Large intestine (tissue), 12 donors: ENCODE measurements around the gene CYP3A7. TPM values are rescaled to one million over a fixed set of nuclear protein-coding genes. Genes with fewer than 3 reads are reported as not detected.
A peak's percentile ranks its signal among the peaks of the same experiment; 100 is the strongest.
"Not testable (repeated sequence)": the region's sequence is repeated elsewhere in the genome, so short reads cannot be mapped to it uniquely, and the experiment has no call there.

Experiments
- DNase-seq, 2 donors: peaks; one replicate each; pipeline versions ENCODE4 v3.0.0 to v3.0.0-alpha.2; 2013
- H3K27ac ChIP-seq: one replicate; pipeline ENCODE4 v1.5.1; 2013; ENCODE audit warnings: low read length
- H3K27me3 ChIP-seq: 2 replicates; pipeline ENCODE4 v1.6.1; 2013; ENCODE audit warnings: low read length; ENCODE audit not compliant: control insufficient read depth, insufficient read depth
- H3K36me3 ChIP-seq: 2 replicates; pipeline ENCODE4 v1.6.1; 2013; ENCODE audit warnings: low read length; ENCODE audit not compliant: control insufficient read depth, insufficient read depth
- H3K4me1 ChIP-seq: one replicate; pipeline ENCODE4 v1.6.1; 2013; ENCODE audit warnings: low read length; ENCODE audit not compliant: control insufficient read depth, insufficient read depth
- H3K4me3 ChIP-seq: one replicate; pipeline ENCODE4 v1.5.1; 2013; ENCODE audit warnings: low read length
- H3K9me3 ChIP-seq: one replicate; pipeline ENCODE4 v1.6.1; 2013; ENCODE audit warnings: mild to moderate bottlenecking, low read depth, low read length, moderate library complexity; ENCODE audit not compliant: control insufficient read depth
- WGBS: methylation state at CpG from one replicate; pipeline ENCODE4 v1.1.5; 2013; ENCODE audit warnings: low lambda C conversion rate; ENCODE audit not compliant: insufficient coverage; 5-methylcytosine and 5-hydroxymethylcytosine counted together
- long read RNA-seq, 11 donors: transcript quantifications; one replicate each; lab custom pipeline, GENCODE V29; 2026
- polyA plus RNA-seq: library from polyadenylated mRNA; unstranded; fragments of 120-200 nt; gene quantifications from one replicate; pipeline ENCODE4 v1.2.1, GENCODE V29; 2013

Gene CYP3A7
- 1.8 TPM for polyA plus RNA-seq
- long read RNA-seq, donor 1 = 0 reads
- long read RNA-seq, donor 2 = 0 reads
- long read RNA-seq, donor 3 = 0 reads
- long read RNA-seq, donor 4 = 0 reads
- long read RNA-seq, donor 5, partial matches to known transcripts = 0 of 1 reads
- long read RNA-seq, donor 5, other reads (novel, unspliced or antisense) = 0 of 1 reads
- long read RNA-seq, donor 6 = 0 reads
- long read RNA-seq, donor 7, partial matches to known transcripts = 0 of 6 reads
- long read RNA-seq, donor 7, other reads (novel, unspliced or antisense) = 0 of 6 reads
- long read RNA-seq, donor 8 = 0 reads
- long read RNA-seq, donor 9 = 0 reads
- long read RNA-seq, donor 10 = 0 reads
- long read RNA-seq, donor 11 = 0 reads

- H3K27ac ChIP-seq = no peak within 1 kb of the TSS
- H3K4me3 ChIP-seq = no peak within 1 kb of the TSS
- no peaks in the 10 kb centered on the region for H3K9me3 ChIP-seq
- peak in 1 of 2 donors; percentile 18 for DNase-seq
- no peaks in the 10 kb centered on the region for H3K27me3 ChIP-seq
- H3K36me3 ChIP-seq = no peaks in the 10 kb centered on the region
- peaks cover 10% of the 10 kb centered on the region for H3K4me1 ChIP-seq
- no CpG with 5 or more reads among the region's 5 CpGs for WGBS
Observed at GRCh38 chr7:99734987-99735386, at the start of gene CYP3A7. CYP3A7 (minus strand) TSS chr7:99735196; CDS start chr7:99735093, 103 bp downstream.

DNA sequence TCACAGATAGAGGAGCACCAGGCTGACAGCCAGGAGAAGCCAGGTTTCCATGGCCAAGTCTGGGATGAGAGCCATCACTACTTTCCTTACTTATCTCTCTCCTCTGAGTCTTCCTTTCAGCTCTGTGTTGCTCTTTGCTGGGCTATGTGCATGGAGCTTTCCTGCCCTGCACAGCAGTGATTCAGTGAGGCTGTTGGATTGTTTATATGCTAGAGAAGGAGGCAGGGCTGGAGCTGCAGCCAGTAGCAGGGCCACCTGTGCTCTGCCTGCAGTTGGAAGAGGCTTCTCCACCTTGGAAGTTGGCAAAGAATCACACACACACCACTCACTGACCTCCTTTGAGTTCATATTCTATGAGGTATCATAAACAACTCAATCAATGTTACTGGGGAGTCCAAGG is 49.0 kb upstream of the CYP3A7 start, which contains the start of gene CYP3A4:
Gene CYP3A4, minus strand, starts transcription at position 178 of the 400 bp plus-strand sequence. Its CDS starts 103 bp downstream, at position 75.
- no peak within 1 kb of the TSS for H3K4me3 ChIP-seq
- peak; percentile 57 to 81 for DNase-seq

DNA sequence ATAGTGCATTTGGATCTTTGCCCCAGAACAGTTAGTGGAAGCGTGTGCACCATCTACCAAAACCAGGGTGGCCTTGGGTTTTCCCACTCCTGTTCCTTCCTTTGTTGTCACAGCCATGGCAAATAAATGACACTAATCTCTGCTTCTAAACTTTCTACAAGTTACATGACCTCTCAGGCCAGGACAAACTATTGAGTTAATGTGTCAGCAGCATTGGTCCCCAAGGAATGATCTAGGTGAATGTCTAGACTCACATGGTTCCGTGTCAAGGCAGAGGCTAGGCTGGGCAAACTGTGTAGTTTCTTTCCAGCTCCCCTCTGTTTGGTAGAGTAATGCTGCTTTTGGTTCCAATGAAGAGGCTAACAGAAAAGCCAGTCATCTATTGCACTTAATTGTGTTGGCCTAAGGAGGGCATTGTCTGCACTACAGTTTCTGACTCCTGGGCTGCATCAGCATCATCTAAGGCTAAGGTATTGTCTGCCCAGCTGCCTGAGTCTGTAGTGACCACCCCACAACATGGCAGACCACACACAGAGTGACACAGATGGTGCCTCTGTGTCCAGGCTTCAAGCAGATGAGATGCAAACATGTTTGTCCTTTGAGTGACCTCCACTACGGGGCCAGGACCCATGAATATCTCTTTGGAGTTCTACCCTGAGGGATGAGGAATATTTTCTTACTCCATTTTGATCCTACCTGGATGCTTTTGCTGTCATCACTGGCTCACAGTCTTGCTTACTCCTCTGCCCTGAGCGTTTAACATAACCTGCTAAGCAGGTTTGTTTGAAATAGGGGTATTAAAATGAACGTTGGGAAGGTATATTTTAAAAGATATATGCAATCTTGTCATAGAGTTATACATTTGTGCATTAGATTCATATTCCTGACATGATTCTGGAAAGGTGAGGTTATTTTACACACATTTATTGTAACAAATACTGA is 47.3 kb upstream of the CYP3A7 start:
- H3K27ac ChIP-seq = no peak overlapping the region
- no peaks in the 10 kb centered on the region for H3K36me3 ChIP-seq
- DNase-seq = no peak
- no peaks in the 10 kb centered on the region for H3K9me3 ChIP-seq
- no peaks in the 10 kb centered on the region for H3K27me3 ChIP-seq
- H3K4me3 ChIP-seq = no peak overlapping the region
- peaks cover 27% of the 10 kb centered on the region for H3K4me1 ChIP-seq
- WGBS = no CpG with 5 or more reads among the region's 5 CpGs

More for the DNA sequence above, 49.0 kb upstream of the CYP3A7 start, which contains the start of gene CYP3A4:
- H3K36me3 ChIP-seq = no peaks in the 10 kb centered on the region
- no peaks in the 10 kb centered on the region for H3K9me3 ChIP-seq
- H3K4me1 ChIP-seq = peaks cover 33% of the 10 kb centered on the region
- H3K27ac ChIP-seq = peak within 1 kb of the TSS; percentile 74
- no peaks in the 10 kb centered on the region for H3K27me3 ChIP-seq

- WGBS = no CpG with 5 or more reads among the region's 1 CpG
- H3K9me3 ChIP-seq = no peaks in the 10 kb centered on the region
- no peak overlapping the region for H3K27ac ChIP-seq
- no peaks in the 10 kb centered on the region for H3K27me3 ChIP-seq
- no peak for DNase-seq
- no peaks in the 10 kb centered on the region for H3K36me3 ChIP-seq
- peaks cover 18% of the 10 kb centered on the region for H3K4me1 ChIP-seq
- no peak overlapping the region for H3K4me3 ChIP-seq
Observed at GRCh38 chr7:99780588-99780987, 45.6 kb upstream of the CYP3A7 start.

DNA sequence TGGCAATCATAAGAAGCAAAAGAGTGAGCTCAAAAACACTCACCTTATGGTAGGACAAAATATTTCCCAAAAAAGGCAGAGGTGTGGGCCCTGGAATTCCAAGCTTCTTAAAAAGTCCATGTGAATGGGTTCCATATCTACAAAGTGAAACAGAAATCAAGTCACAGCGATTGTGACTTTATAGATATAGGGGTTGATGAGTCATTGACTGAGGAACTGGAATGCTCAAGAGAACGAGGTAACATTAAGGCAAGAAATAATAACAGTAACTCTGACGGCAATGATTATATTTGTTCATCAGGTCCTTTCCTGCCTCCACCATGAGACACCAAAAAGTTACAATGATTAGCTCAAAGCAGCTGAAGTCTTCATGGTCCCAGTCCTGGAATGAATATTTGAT is 45.0 kb upstream of the CYP3A7 start:
- Histone ChIP-seq H3K27me3 (no peaks in the 10 kb centered on the region), H3K27ac (no peak overlapping the region), H3K4me3 (no peak overlapping the region), H3K4me1 (peaks cover 18% of the 10 kb centered on the region), H3K36me3 (no peaks in the 10 kb centered on the region), H3K9me3 (no peaks in the 10 kb centered on the region)
- WGBS = no CpG with 5 or more reads among the region's 3 CpGs
- no peak for DNase-seq

DNA sequence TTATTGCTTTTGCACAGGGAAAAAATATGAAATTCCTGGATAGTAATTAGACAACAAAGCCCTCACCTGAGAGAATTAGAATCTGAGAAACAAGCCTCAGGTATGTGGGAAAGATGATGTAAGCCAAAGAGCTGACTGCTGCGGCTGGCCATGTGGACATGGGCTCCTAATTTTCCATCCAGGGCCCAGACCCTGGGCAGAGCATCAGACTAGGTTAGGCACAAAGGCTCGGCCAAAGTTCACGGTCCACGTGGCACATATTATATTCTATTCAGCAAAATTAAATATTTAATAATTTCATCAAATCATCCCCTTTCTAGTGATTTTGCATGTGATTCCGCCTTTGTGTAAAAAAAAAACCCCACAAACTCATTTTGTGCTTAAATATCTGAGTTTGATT is 43.9 kb upstream of the CYP3A7 start:
- Histone ChIP-seq H3K9me3 (no peaks in the 10 kb centered on the region), H3K4me3 (no peak overlapping the region), H3K27me3 (no peaks in the 10 kb centered on the region), H3K36me3 (no peaks in the 10 kb centered on the region), H3K4me1 (peaks cover 9% of the 10 kb centered on the region), H3K27ac (no peak overlapping the region)
- no peak for DNase-seq
- WGBS = 100% methylated on average over 3 of the region's 5 CpGs

GRCh38 chr7:99773395-99773794 is 38.4 kb upstream of the CYP3A7 start:
- H3K4me1 ChIP-seq = peaks cover 16% of the 10 kb centered on the region
- not testable (repeated sequence) for H3K9me3 ChIP-seq, DNase-seq, H3K27me3 ChIP-seq, H3K36me3 ChIP-seq, H3K4me3 ChIP-seq
- WGBS = no CpG with 5 or more reads among the region's 1 CpG
- H3K27ac ChIP-seq = peak overlapping the region; percentile 82

- Histone ChIP-seq H3K9me3 (no peaks in the 10 kb centered on the region), H3K36me3 (no peaks in the 10 kb centered on the region), H3K27me3 (no peaks in the 10 kb centered on the region), H3K4me3 (no peak overlapping the region), H3K4me1 (peaks cover 16% of the 10 kb centered on the region), H3K27ac (peak overlapping the region; percentile 82)
- peak; percentile 81 to 92 for DNase-seq
- 40% methylated on average over 1 of the region's 1 CpG for WGBS
Observed at GRCh38 chr7:99772565-99772964, 37.6 kb upstream of the CYP3A7 start.

DNA sequence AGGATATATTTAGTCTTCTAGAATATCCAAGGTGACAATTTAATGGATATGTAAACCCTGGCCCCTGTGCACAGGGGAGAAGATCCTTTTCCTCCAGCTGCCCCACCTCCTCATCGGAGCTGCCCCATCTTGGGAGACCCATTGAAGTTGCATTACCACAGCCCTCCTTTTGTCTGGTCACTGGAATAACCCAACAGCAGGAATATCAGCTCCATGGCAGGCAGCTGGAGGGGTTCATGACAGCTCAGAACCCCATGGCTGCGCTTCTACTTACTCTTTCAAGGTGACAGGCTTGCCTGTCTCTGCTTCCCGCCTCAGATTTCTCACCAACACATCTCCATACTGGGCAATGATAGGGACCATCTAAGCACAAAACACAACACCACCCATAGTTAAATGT is 34.5 kb upstream of the CYP3A7 start:
- WGBS = no CpG with 5 or more reads among the region's 3 CpGs
- H3K36me3 ChIP-seq, DNase-seq, H3K4me3 ChIP-seq, H3K9me3 ChIP-seq, H3K27me3 ChIP-seq, H3K27ac ChIP-seq: not testable (repeated sequence)
- peaks cover 11% of the 10 kb centered on the region for H3K4me1 ChIP-seq

GRCh38 chr7:99768471-99768870 is 33.5 kb upstream of the CYP3A7 start:
- H3K4me3 ChIP-seq = no peak overlapping the region
- no peaks in the 10 kb centered on the region for H3K27me3 ChIP-seq
- no peak overlapping the region for H3K27ac ChIP-seq
- H3K4me1 ChIP-seq = peaks cover 11% of the 10 kb centered on the region
- H3K9me3 ChIP-seq = no peaks in the 10 kb centered on the region
- no peak for DNase-seq
- H3K36me3 ChIP-seq = no peaks in the 10 kb centered on the region
- WGBS = no CpG with 5 or more reads among the region's 2 CpGs
